ENCODE results near the gene DDX28.

DDX28 gene

GRCh38 chr16:68005786-68006286 is 17.2 kb downstream of the DDX28 start:
- Histone ChIP-seq H3K9me3 (no peaks in the 10 kb centered on the region), H3K4me3 (ENCODE audit: low read depth in 1 of 2, low read length in 1 of 2) (peak overlapping the region; percentile 35 to 38), H3K4me1 (ENCODE audit: control insufficient read depth in 1 of 2, insufficient read depth in 1 of 2, low read depth in 1 of 2, low read length in 1 of 2) (peaks cover 93 to 95% of the 10 kb centered on the region in 2 experiments), H3K36me3 (no peaks in the 10 kb centered on the region), H3K27me3 (no peaks in the 10 kb centered on the region), H3K27ac (peak overlapping the region; percentile 100)
- TF ChIP-seq CTCF (IDR thresholded peaks at IDR 0.05): no peak

- H3K4me1 ChIP-seq (ENCODE audit: control insufficient read depth in 1 of 2, insufficient read depth in 1 of 2, low read depth in 1 of 2, low read length in 1 of 2): peaks cover 93 to 96% of the 10 kb centered on the region in 2 experiments
- TF ChIP-seq CTCF (IDR thresholded peaks at IDR 0.05): no peak
- peak overlapping the region; percentile 100 for H3K27ac ChIP-seq
- H3K27me3 ChIP-seq: no peaks in the 10 kb centered on the region
- no peaks in the 10 kb centered on the region for H3K9me3 ChIP-seq
- no peaks in the 10 kb centered on the region for H3K36me3 ChIP-seq
- peak overlapping the region; percentile 35 to 38 for H3K4me3 ChIP-seq (ENCODE audit: low read depth in 1 of 2, low read length in 1 of 2)
Measured at GRCh38 chr16:68005211-68005610, 17.8 kb downstream of the DDX28 start.

- Histone ChIP-seq H3K9me3 (no peaks in the 10 kb centered on the region), H3K27ac (peak overlapping the region; percentile 100), H3K4me3 (ENCODE audit: low read depth in 1 of 2, low read length in 1 of 2) (no peak overlapping the region), H3K27me3 (no peaks in the 10 kb centered on the region), H3K36me3 (no peaks in the 10 kb centered on the region), H3K4me1 (ENCODE audit: control insufficient read depth in 1 of 2, insufficient read depth in 1 of 2, low read depth in 1 of 2, low read length in 1 of 2) (peaks cover 90 to 94% of the 10 kb centered on the region in 2 experiments)
- TF ChIP-seq CTCF (IDR thresholded peaks at IDR 0.05): no peak
Measured at GRCh38 chr16:68003031-68003430, 20.0 kb downstream of the DDX28 start.

- peak overlapping the region; percentile 100 for H3K27ac ChIP-seq
Measured at GRCh38 chr16:68000450-68000849, 22.6 kb downstream of the DDX28 start.

GRCh38 chr16:67999985-68000384 is 23.0 kb downstream of the DDX28 start:
- Histone ChIP-seq H3K4me1 (ENCODE audit: control insufficient read depth in 1 of 2, insufficient read depth in 1 of 2, low read depth in 1 of 2, low read length in 1 of 2) (peaks cover 90% of the 10 kb centered on the region in 2 experiments), H3K9me3 (no peaks in the 10 kb centered on the region), H3K27ac (peak overlapping the region; percentile 100), H3K4me3 (ENCODE audit: low read depth in 1 of 2, low read length in 1 of 2) (peak overlapping the region; percentile 74 to 84), H3K27me3 (no peaks in the 10 kb centered on the region), H3K36me3 (peaks cover 22% of the 10 kb centered on the region)
- TF ChIP-seq CTCF (IDR thresholded peaks at IDR 0.05): no peak

More at GRCh38 chr16:68000450-68000849, 22.6 kb downstream of the DDX28 start:
- no peaks in the 10 kb centered on the region for H3K27me3 ChIP-seq
- peak overlapping the region; percentile 74 to 84 for H3K4me3 ChIP-seq (ENCODE audit: low read depth in 1 of 2, low read length in 1 of 2)
- no peak for TF ChIP-seq CTCF (IDR thresholded peaks at IDR 0.05)
- peaks cover 90% of the 10 kb centered on the region in 2 experiments for H3K4me1 ChIP-seq (ENCODE audit: control insufficient read depth in 1 of 2, insufficient read depth in 1 of 2, low read depth in 1 of 2, low read length in 1 of 2)
- no peaks in the 10 kb centered on the region for H3K9me3 ChIP-seq
- H3K36me3 ChIP-seq: peaks cover 18% of the 10 kb centered on the region

Data from neutrophil (primary cell).